Measurements from ENCODE around the gene TMEM165.

Gene TMEM165

GRCh38 chr4:55386840-55387239 is 8.9 kb upstream of the TMEM165 start:
- Histone ChIP-seq H3K9me3 (ENCODE audit: control insufficient read depth, low read length) (no peaks in the 10 kb centered on the region), H3K4me1 (ENCODE audit: control insufficient read depth, insufficient read depth, low read length, poor library complexity, severe bottlenecking) (peaks cover 21% of the 10 kb centered on the region), H3K36me3 (ENCODE audit: control insufficient read depth, insufficient read depth, low read length) (no peaks in the 10 kb centered on the region), H3K27ac (ENCODE audit: low read depth, low read length, severe bottlenecking) (no peak overlapping the region), H3K4me3 (ENCODE audit: extremely low read depth, insufficient read depth, low read length, poor library complexity, severe bottlenecking) (no peak overlapping the region)
- 100% methylated on average over 2 of the region's 2 CpGs; no CpG with 5 or more reads in 1 of the 2 experiments for WGBS, 2 experiments (ENCODE audit: insufficient coverage in 2 of 2)

GRCh38 chr4:55393461-55394320 is 2.1 kb upstream of the TMEM165 start:
- Histone ChIP-seq H3K4me3 (ENCODE audit: extremely low read depth, insufficient read depth, low read length, poor library complexity, severe bottlenecking) (no peak overlapping the region), H3K9me3 (ENCODE audit: control insufficient read depth, low read length) (no peaks in the 10 kb centered on the region), H3K36me3 (ENCODE audit: control insufficient read depth, insufficient read depth, low read length) (peaks cover 4% of the 10 kb centered on the region), H3K27ac (ENCODE audit: low read depth, low read length, severe bottlenecking) (no peak overlapping the region), H3K4me1 (ENCODE audit: control insufficient read depth, insufficient read depth, low read length, poor library complexity, severe bottlenecking) (no peaks in the 10 kb centered on the region)
- 68 to 100% methylated on average over 2 of the region's 4 CpGs for WGBS, 2 experiments (ENCODE audit: insufficient coverage in 2 of 2)

GRCh38 chr4:55395218-55395528 is 584 bp upstream of the TMEM165 start:
- H3K27ac ChIP-seq (ENCODE audit: low read depth, low read length, severe bottlenecking), result peak overlapping the region; percentile 82
- peaks cover 8% of the 10 kb centered on the region for H3K36me3 ChIP-seq (ENCODE audit: control insufficient read depth, insufficient read depth, low read length)
- WGBS, 2 experiments (ENCODE audit: insufficient coverage in 2 of 2), result 0% methylated on average over 2 to 3 of the region's 4 CpGs
- H3K4me1 ChIP-seq (ENCODE audit: control insufficient read depth, insufficient read depth, low read length, poor library complexity, severe bottlenecking), result no peaks in the 10 kb centered on the region
- no peaks in the 10 kb centered on the region for H3K9me3 ChIP-seq (ENCODE audit: control insufficient read depth, low read length)
- H3K4me3 ChIP-seq (ENCODE audit: extremely low read depth, insufficient read depth, low read length, poor library complexity, severe bottlenecking), result peak overlapping the region; percentile 91

GRCh38 chr4:55396308-55397125 is 760 bp downstream of the TMEM165 start:
- H3K4me3 ChIP-seq (ENCODE audit: extremely low read depth, insufficient read depth, low read length, poor library complexity, severe bottlenecking), result peak overlapping the region; percentile 91
- H3K36me3 ChIP-seq (ENCODE audit: control insufficient read depth, insufficient read depth, low read length), result peaks cover 19% of the 10 kb centered on the region
- WGBS, 2 experiments (ENCODE audit: insufficient coverage in 2 of 2), result 0 to 1% methylated on average over 28 to 32 of the region's 41 CpGs
- peak overlapping the region; percentile 82 for H3K27ac ChIP-seq (ENCODE audit: low read depth, low read length, severe bottlenecking)
- no peaks in the 10 kb centered on the region for H3K9me3 ChIP-seq (ENCODE audit: control insufficient read depth, low read length)
- H3K4me1 ChIP-seq (ENCODE audit: control insufficient read depth, insufficient read depth, low read length, poor library complexity, severe bottlenecking), result no peaks in the 10 kb centered on the region

- peak overlapping the region; percentile 91 for H3K4me3 ChIP-seq (ENCODE audit: extremely low read depth, insufficient read depth, low read length, poor library complexity, severe bottlenecking)
- no peaks in the 10 kb centered on the region for H3K9me3 ChIP-seq (ENCODE audit: control insufficient read depth, low read length)
- peaks cover 23% of the 10 kb centered on the region for H3K36me3 ChIP-seq (ENCODE audit: control insufficient read depth, insufficient read depth, low read length)
- WGBS, 2 experiments (ENCODE audit: insufficient coverage in 2 of 2), result 1 to 14% methylated on average over 5 to 7 of the region's 7 CpGs
- H3K27ac ChIP-seq (ENCODE audit: low read depth, low read length, severe bottlenecking), result no peak overlapping the region
- no peaks in the 10 kb centered on the region for H3K4me1 ChIP-seq (ENCODE audit: control insufficient read depth, insufficient read depth, low read length, poor library complexity, severe bottlenecking)
Observed at GRCh38 chr4:55397126-55397436, 1.3 kb downstream of the TMEM165 start.

- Histone ChIP-seq H3K36me3 (ENCODE audit: control insufficient read depth, insufficient read depth, low read length) (peaks cover 27% of the 10 kb centered on the region), H3K4me1 (ENCODE audit: control insufficient read depth, insufficient read depth, low read length, poor library complexity, severe bottlenecking) (no peaks in the 10 kb centered on the region), H3K4me3 (ENCODE audit: extremely low read depth, insufficient read depth, low read length, poor library complexity, severe bottlenecking) (peak overlapping the region; percentile 91), H3K9me3 (ENCODE audit: control insufficient read depth, low read length) (no peaks in the 10 kb centered on the region), H3K27ac (ENCODE audit: low read depth, low read length, severe bottlenecking) (no peak overlapping the region)
- WGBS, 2 experiments (ENCODE audit: insufficient coverage in 2 of 2), result 9 to 25% methylated on average over 8 to 9 of the region's 15 CpGs
Observed at GRCh38 chr4:55397520-55398321, 2.0 kb downstream of the TMEM165 start.

- WGBS, 2 experiments (ENCODE audit: insufficient coverage in 2 of 2), result no CpG with 5 or more reads among the region's 1 CpG
- Histone ChIP-seq H3K9me3 (ENCODE audit: control insufficient read depth, low read length) (no peaks in the 10 kb centered on the region), H3K27ac (ENCODE audit: low read depth, low read length, severe bottlenecking) (no peak overlapping the region), H3K4me3 (ENCODE audit: extremely low read depth, insufficient read depth, low read length, poor library complexity, severe bottlenecking) (peak overlapping the region; percentile 91), H3K4me1 (ENCODE audit: control insufficient read depth, insufficient read depth, low read length, poor library complexity, severe bottlenecking) (no peaks in the 10 kb centered on the region), H3K36me3 (ENCODE audit: control insufficient read depth, insufficient read depth, low read length) (peaks cover 33% of the 10 kb centered on the region)
Observed at GRCh38 chr4:55398461-55398860, 2.7 kb downstream of the TMEM165 start.

- 83 to 94% methylated on average over 3 of the region's 3 CpGs for WGBS, 2 experiments (ENCODE audit: insufficient coverage in 2 of 2)
- H3K27ac ChIP-seq (ENCODE audit: low read depth, low read length, severe bottlenecking), result no peak overlapping the region
- peak overlapping the region; percentile 91 for H3K4me3 ChIP-seq (ENCODE audit: extremely low read depth, insufficient read depth, low read length, poor library complexity, severe bottlenecking)
- no peaks in the 10 kb centered on the region for H3K4me1 ChIP-seq (ENCODE audit: control insufficient read depth, insufficient read depth, low read length, poor library complexity, severe bottlenecking)
- H3K36me3 ChIP-seq (ENCODE audit: control insufficient read depth, insufficient read depth, low read length), result peaks cover 38% of the 10 kb centered on the region
- no peaks in the 10 kb centered on the region for H3K9me3 ChIP-seq (ENCODE audit: control insufficient read depth, low read length)
Observed at GRCh38 chr4:55398966-55399365, 3.2 kb downstream of the TMEM165 start.

- no CpG with 5 or more reads among the region's 1 CpG for WGBS, 2 experiments (ENCODE audit: insufficient coverage in 2 of 2)
Observed at GRCh38 chr4:55399581-55399980, 3.8 kb downstream of the TMEM165 start.

GRCh38 chr4:55405073-55405472 is 9.3 kb downstream of the TMEM165 start:
- Histone ChIP-seq H3K9me3 (ENCODE audit: control insufficient read depth, low read length) (no peaks in the 10 kb centered on the region), H3K27ac (ENCODE audit: low read depth, low read length, severe bottlenecking) (no peak overlapping the region), H3K4me3 (ENCODE audit: extremely low read depth, insufficient read depth, low read length, poor library complexity, severe bottlenecking) (no peak overlapping the region), H3K36me3 (ENCODE audit: control insufficient read depth, insufficient read depth, low read length) (peaks cover 85% of the 10 kb centered on the region), H3K4me1 (ENCODE audit: control insufficient read depth, insufficient read depth, low read length, poor library complexity, severe bottlenecking) (peaks cover 3% of the 10 kb centered on the region)
- WGBS, 2 experiments (ENCODE audit: insufficient coverage in 2 of 2), result 84 to 100% methylated on average over 2 to 3 of the region's 3 CpGs

More at GRCh38 chr4:55399581-55399980, 3.8 kb downstream of the TMEM165 start:
- Histone ChIP-seq H3K4me3 (ENCODE audit: extremely low read depth, insufficient read depth, low read length, poor library complexity, severe bottlenecking) (peak overlapping the region; percentile 91), H3K27ac (ENCODE audit: low read depth, low read length, severe bottlenecking) (no peak overlapping the region), H3K36me3 (ENCODE audit: control insufficient read depth, insufficient read depth, low read length) (peaks cover 44% of the 10 kb centered on the region), H3K9me3 (ENCODE audit: control insufficient read depth, low read length) (no peaks in the 10 kb centered on the region), H3K4me1 (ENCODE audit: control insufficient read depth, insufficient read depth, low read length, poor library complexity, severe bottlenecking) (no peaks in the 10 kb centered on the region)

Measured in mesodermal cell (in vitro differentiated cells).